Measurements from ENCODE around the gene NUP98. TPM values are rescaled to one million over a fixed set of nuclear protein-coding genes. Genes with fewer than 3 reads are reported as not detected.

NUP98 gene
- total RNA-seq, 1 donor from 2014 or later, result 47.8 TPM

GRCh38 chr11:3832816-3833215 lies 35.5 kb upstream of the NUP98 start:
- Mint-ChIP-seq H3K4me1 (ENCODE audit: low read depth) (peaks cover 17% of the 10 kb centered on the region), H3K27ac (ENCODE audit: unreplicated experiment) (no peak overlapping the region), H3K27me3 (ENCODE audit: low read depth) (no peaks in the 10 kb centered on the region), H3K9me3 (ENCODE audit: low read depth) (no peaks in the 10 kb centered on the region), H3K4me3 (ENCODE audit: unreplicated experiment) (no peak overlapping the region), H3K36me3 (ENCODE audit: low read depth) (peaks cover 11% of the 10 kb centered on the region)
- TF ChIP-seq CTCF (IDR thresholded peaks at IDR 0.05), result no peak
- no peak for DNase-seq (ENCODE audit: low spot score)

GRCh38 chr11:3831378-3832239 lies 34.3 kb upstream of the NUP98 start:
- DNase-seq (ENCODE audit: low spot score), result no peak
- no peak overlapping the region for H3K27ac Mint-ChIP-seq (ENCODE audit: unreplicated experiment)
- H3K4me1 Mint-ChIP-seq (ENCODE audit: low read depth), result peaks cover 11% of the 10 kb centered on the region
- H3K9me3 Mint-ChIP-seq (ENCODE audit: low read depth), result no peaks in the 10 kb centered on the region
- no peak overlapping the region for H3K4me3 Mint-ChIP-seq (ENCODE audit: unreplicated experiment)
- TF ChIP-seq CTCF (IDR thresholded peaks at IDR 0.05), result no peak
- H3K36me3 Mint-ChIP-seq (ENCODE audit: low read depth), result peaks cover 18% of the 10 kb centered on the region
- no peaks in the 10 kb centered on the region for H3K27me3 Mint-ChIP-seq (ENCODE audit: low read depth)

GRCh38 chr11:3830730-3831129 lies 33.4 kb upstream of the NUP98 start:
- Mint-ChIP-seq H3K4me3 (ENCODE audit: unreplicated experiment) (no peak overlapping the region), H3K9me3 (ENCODE audit: low read depth) (no peaks in the 10 kb centered on the region), H3K27me3 (ENCODE audit: low read depth) (no peaks in the 10 kb centered on the region), H3K27ac (ENCODE audit: unreplicated experiment) (peak overlapping the region; percentile 27), H3K4me1 (ENCODE audit: low read depth) (peaks cover 11% of the 10 kb centered on the region), H3K36me3 (ENCODE audit: low read depth) (peaks cover 22% of the 10 kb centered on the region)
- TF ChIP-seq CTCF (IDR thresholded peaks at IDR 0.05), result no peak
- DNase-seq (ENCODE audit: low spot score), result no peak

- H3K36me3 Mint-ChIP-seq (ENCODE audit: low read depth), result peaks cover 21% of the 10 kb centered on the region
- DNase-seq (ENCODE audit: low spot score), result no peak
- no peak overlapping the region for H3K4me3 Mint-ChIP-seq (ENCODE audit: unreplicated experiment)
- no peak for TF ChIP-seq CTCF (IDR thresholded peaks at IDR 0.05)
- H3K27me3 Mint-ChIP-seq (ENCODE audit: low read depth), result no peaks in the 10 kb centered on the region
- H3K27ac Mint-ChIP-seq (ENCODE audit: unreplicated experiment), result no peak overlapping the region
- H3K4me1 Mint-ChIP-seq (ENCODE audit: low read depth), result peaks cover 4% of the 10 kb centered on the region
- H3K9me3 Mint-ChIP-seq (ENCODE audit: low read depth), result no peaks in the 10 kb centered on the region
Observed at GRCh38 chr11:3830088-3830487, 32.7 kb upstream of the NUP98 start.

GRCh38 chr11:3827434-3828186 lies 30.3 kb upstream of the NUP98 start:
- no peak for DNase-seq (ENCODE audit: low spot score)
- H3K4me3 Mint-ChIP-seq (ENCODE audit: unreplicated experiment), result no peak overlapping the region
- peaks cover 21% of the 10 kb centered on the region for H3K36me3 Mint-ChIP-seq (ENCODE audit: low read depth)
- no peaks in the 10 kb centered on the region for H3K9me3 Mint-ChIP-seq (ENCODE audit: low read depth)
- H3K27ac Mint-ChIP-seq (ENCODE audit: unreplicated experiment), result no peak overlapping the region
- no peak for TF ChIP-seq CTCF (IDR thresholded peaks at IDR 0.05)
- H3K27me3 Mint-ChIP-seq (ENCODE audit: low read depth), result no peaks in the 10 kb centered on the region
- peaks cover 5% of the 10 kb centered on the region for H3K4me1 Mint-ChIP-seq (ENCODE audit: low read depth)

Data from chondrocyte (in vitro differentiated cells).